ENCODE data around the gene ATXN1.

Gene ATXN1

GRCh38 chr6:16354692-16355091 is 406.6 kb downstream of the ATXN1 start:
- in situ Hi-C loops (cut with MboI; ENCODE audit: low sequenced_read_pairs) = no loop called here

- in situ Hi-C loops (cut with MboI; ENCODE audit: low sequenced_read_pairs) = no loop called here
Observed at GRCh38 chr6:16352821-16353438, 408.3 kb downstream of the ATXN1 start.

GRCh38 chr6:16352258-16352635 is 409.0 kb downstream of the ATXN1 start:
- in situ Hi-C loops (cut with MboI; ENCODE audit: low sequenced_read_pairs) = no loop called here

- in situ Hi-C loops (cut with MboI; ENCODE audit: low sequenced_read_pairs) = no loop called here
Observed at GRCh38 chr6:16349544-16349943, 411.7 kb downstream of the ATXN1 start.

- in situ Hi-C loops (cut with MboI; ENCODE audit: low sequenced_read_pairs) = no loop called here
Observed at GRCh38 chr6:16346831-16347230, 414.4 kb downstream of the ATXN1 start.

- in situ Hi-C loops (cut with MboI; ENCODE audit: low sequenced_read_pairs) = no loop called here
Observed at GRCh38 chr6:16345449-16346330, 415.6 kb downstream of the ATXN1 start.

GRCh38 chr6:16344756-16345155 is 416.5 kb downstream of the ATXN1 start:
- in situ Hi-C loops (cut with MboI; ENCODE audit: low sequenced_read_pairs) = no loop called here

GRCh38 chr6:16343593-16343992 is 417.7 kb downstream of the ATXN1 start:
- in situ Hi-C loops (cut with MboI; ENCODE audit: low sequenced_read_pairs) = no loop called here

GRCh38 chr6:16339265-16339587 is 422.0 kb downstream of the ATXN1 start:
- in situ Hi-C loops (cut with MboI; ENCODE audit: low sequenced_read_pairs) = no loop called here

GRCh38 chr6:16338577-16339264 is 422.5 kb downstream of the ATXN1 start:
- in situ Hi-C loops (cut with MboI; ENCODE audit: low sequenced_read_pairs) = no loop called here

- in situ Hi-C loops (cut with MboI; ENCODE audit: low sequenced_read_pairs) = no loop called here
Observed at GRCh38 chr6:16337295-16337975, 423.8 kb downstream of the ATXN1 start.

- in situ Hi-C loops (cut with MboI; ENCODE audit: low sequenced_read_pairs) = no loop called here
Observed at GRCh38 chr6:16336911-16337294, 424.4 kb downstream of the ATXN1 start.

GRCh38 chr6:16336056-16336818 is 425.0 kb downstream of the ATXN1 start:
- in situ Hi-C loops (cut with MboI; ENCODE audit: low sequenced_read_pairs) = no loop called here

GRCh38 chr6:16335176-16335575 is 426.1 kb downstream of the ATXN1 start:
- in situ Hi-C loops (cut with MboI; ENCODE audit: low sequenced_read_pairs) = no loop called here

GRCh38 chr6:16334671-16335070 is 426.6 kb downstream of the ATXN1 start:
- in situ Hi-C loops (cut with MboI; ENCODE audit: low sequenced_read_pairs) = no loop called here

GRCh38 chr6:16333580-16333979 is 427.7 kb downstream of the ATXN1 start:
- in situ Hi-C loops (cut with MboI; ENCODE audit: low sequenced_read_pairs) = no loop called here

- in situ Hi-C loops (cut with MboI; ENCODE audit: low sequenced_read_pairs) = no loop called here
Observed at GRCh38 chr6:16332175-16332542, 429.1 kb downstream of the ATXN1 start.

GRCh38 chr6:16331384-16332174 is 429.7 kb downstream of the ATXN1 start:
- in situ Hi-C loops (cut with MboI; ENCODE audit: low sequenced_read_pairs) = no loop called here

GRCh38 chr6:16329233-16329632 is 432.0 kb downstream of the ATXN1 start:
- in situ Hi-C loops (cut with MboI; ENCODE audit: low sequenced_read_pairs) = no loop called here

GRCh38 chr6:16327777-16328325 is 433.4 kb downstream of the ATXN1 start:
- in situ Hi-C loops (cut with MboI; ENCODE audit: low sequenced_read_pairs) = no loop called here
